ENCODE measurements around the gene SNX1. TPM values are rescaled to one million over a fixed set of nuclear protein-coding genes. Genes with fewer than 3 reads are reported as not detected.

The SNX1 gene
- total and polyA plus RNA-seq, 10 of the 15 experiments (the other 5 are each of a cell fraction or from before 2014, with no cell fraction given) = 17.8 to 115 (median 96.3) TPM

DNA sequence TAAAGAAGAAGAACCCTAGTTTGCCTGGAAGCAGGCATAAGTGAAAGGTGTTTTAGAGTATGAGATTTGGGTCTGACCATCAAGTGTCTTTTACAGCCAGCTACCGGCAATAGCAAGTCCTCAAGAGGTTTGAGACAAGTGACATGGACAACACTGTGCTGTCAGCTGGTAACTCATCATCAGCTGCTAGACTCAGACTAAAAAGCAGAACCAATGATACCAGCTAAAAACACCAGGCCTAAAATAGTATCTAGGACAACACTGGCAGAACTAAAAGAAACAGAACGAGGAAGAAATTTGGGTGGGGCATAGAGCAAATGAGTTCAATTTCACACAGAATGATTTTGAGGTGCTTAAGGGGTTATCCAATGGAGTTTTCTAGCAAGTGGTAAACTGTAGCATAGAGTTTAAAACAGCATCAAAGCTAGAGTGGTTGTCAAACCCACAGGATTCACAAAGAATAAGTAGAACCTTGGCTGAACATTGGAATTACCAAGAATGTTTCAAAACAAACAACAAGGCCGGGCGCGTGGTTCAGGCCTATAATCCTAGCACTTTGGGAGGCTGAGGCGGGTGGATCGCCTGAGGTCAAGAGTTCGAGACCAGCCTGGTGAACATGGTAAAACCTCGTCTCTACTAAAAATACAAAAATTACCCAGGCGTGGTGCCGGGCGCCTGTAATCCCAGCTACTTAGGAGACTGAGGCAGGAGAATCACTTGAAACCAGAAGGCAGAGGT lies 6.1 kb upstream of the SNX1 start (continued):
- TF ChIP-seq, protein P1, sequence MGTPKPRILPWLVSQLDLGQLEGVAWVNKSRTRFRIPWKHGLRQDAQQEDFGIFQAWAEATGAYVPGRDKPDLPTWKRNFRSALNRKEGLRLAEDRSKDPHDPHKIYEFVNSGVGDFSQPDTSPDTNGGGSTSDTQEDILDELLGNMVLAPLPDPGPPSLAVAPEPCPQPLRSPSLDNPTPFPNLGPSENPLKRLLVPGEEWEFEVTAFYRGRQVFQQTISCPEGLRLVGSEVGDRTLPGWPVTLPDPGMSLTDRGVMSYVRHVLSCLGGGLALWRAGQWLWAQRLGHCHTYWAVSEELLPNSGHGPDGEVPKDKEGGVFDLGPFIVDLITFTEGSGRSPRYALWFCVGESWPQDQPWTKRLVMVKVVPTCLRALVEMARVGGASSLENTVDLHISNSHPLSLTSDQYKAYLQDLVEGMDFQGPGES (IDR thresholded peaks at IDR 0.05) = no peak
- TF ChIP-seq BHLHE40 (IDR thresholded peaks at IDR 0.05; ENCODE audit: borderline replicate concordance in 1 of 2, low read depth in 2 of 2, low read length in 1 of 2) = no peak
- no peak for TF ChIP-seq YBX1 (IDR thresholded peaks at IDR 0.05)
- no peak for TF ChIP-seq SIX5 (IDR thresholded peaks at IDR 0.05; ENCODE audit: low read depth, low read length, severe bottlenecking)
- no peak for TF ChIP-seq STAT1 (conservative IDR thresholded peaks at IDR 0.05)
- TF ChIP-seq, protein P2, sequence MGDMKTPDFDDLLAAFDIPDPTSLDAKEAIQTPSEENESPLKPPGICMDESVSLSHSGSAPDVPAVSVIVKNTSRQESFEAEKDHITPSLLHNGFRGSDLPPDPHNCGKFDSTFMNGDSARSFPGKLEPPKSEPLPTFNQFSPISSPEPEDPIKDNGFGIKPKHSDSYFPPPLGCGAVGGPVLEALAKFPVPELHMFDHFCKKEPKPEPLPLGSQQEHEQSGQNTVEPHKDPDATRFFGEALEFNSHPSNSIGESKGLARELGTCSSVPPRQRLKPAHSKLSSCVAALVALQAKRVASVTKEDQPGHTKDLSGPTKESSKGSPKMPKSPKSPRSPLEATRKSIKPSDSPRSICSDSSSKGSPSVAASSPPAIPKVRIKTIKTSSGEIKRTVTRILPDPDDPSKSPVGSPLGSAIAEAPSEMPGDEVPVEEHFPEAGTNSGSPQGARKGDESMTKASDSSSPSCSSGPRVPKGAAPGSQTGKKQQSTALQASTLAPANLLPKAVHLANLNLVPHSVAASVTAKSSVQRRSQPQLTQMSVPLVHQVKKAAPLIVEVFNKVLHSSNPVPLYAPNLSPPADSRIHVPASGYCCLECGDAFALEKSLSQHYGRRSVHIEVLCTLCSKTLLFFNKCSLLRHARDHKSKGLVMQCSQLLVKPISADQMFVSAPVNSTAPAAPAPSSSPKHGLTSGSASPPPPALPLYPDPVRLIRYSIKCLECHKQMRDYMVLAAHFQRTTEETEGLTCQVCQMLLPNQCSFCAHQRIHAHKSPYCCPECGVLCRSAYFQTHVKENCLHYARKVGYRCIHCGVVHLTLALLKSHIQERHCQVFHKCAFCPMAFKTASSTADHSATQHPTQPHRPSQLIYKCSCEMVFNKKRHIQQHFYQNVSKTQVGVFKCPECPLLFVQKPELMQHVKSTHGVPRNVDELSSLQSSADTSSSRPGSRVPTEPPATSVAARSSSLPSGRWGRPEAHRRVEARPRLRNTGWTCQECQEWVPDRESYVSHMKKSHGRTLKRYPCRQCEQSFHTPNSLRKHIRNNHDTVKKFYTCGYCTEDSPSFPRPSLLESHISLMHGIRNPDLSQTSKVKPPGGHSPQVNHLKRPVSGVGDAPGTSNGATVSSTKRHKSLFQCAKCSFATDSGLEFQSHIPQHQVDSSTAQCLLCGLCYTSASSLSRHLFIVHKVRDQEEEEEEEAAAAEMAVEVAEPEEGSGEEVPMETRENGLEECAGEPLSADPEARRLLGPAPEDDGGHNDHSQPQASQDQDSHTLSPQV (IDR thresholded peaks at IDR 0.05) = no peak
- no peak for TF ChIP-seq NR2C2 (IDR thresholded peaks at IDR 0.05; ENCODE audit: borderline replicate concordance, control insufficient read depth, insufficient read length, low read depth)
- no peak for TF ChIP-seq KDM1A (IDR thresholded peaks at IDR 0.05; ENCODE audit: borderline replicate concordance)
- TF ChIP-seq RBBP5 (conservative IDR thresholded peaks at IDR 0.05) = no peak
- TF ChIP-seq NR2C1 (IDR thresholded peaks at IDR 0.05) = no peak

All from GM12878 (cell line).